ENCODE measurements around the gene LCLAT1. TPM values are rescaled to one million over a fixed set of nuclear protein-coding genes. Genes with fewer than 3 reads are reported as not detected.

Gene LCLAT1
- polyA plus RNA-seq, 2 of the 4 experiments (the other 2 are of a cell fraction), result 19.5 to 71.0 TPM

- DNase-seq (ENCODE audit: low read depth in 1 of 2, low spot score in 1 of 2) (no peak), ATAC-seq (no peak), FAIRE-seq (no peak)
- WGBS (ENCODE audit: missing lambda C conversion rate), result 96% methylated on average over 4 of the region's 4 CpGs
- Histone ChIP-seq H3K4me2 (no peak overlapping the region), H3K9me3 (no peaks in the 10 kb centered on the region), H3K4me3 (no peak overlapping the region), H3K4me1 (0 out of 3 replicates have a peak, but pooled peaks cover under 1% of the 10 kb centered on the region), H3K27ac (no peak overlapping the region)
- ChIA-PET CTCF (interaction anchor here (1.2 kb wide), 1 partner anchor 8 kb away, joined by 3 read pairs; no protein-coding TSS in a partner anchor), POLR2A (no interaction called here)
- TF ChIP-seq NPAS2 (CRISPR knock-in tag; IDR thresholded peaks at IDR 0.05; ENCODE audit: borderline replicate concordance) (no peak), FOXS1 (CRISPR knock-in tag; IDR thresholded peaks at IDR 0.05) (no peak), MAFK (IDR thresholded peaks at IDR 0.05; ENCODE audit: partially characterized antibody) (no peak), REST (IDR thresholded peaks at IDR 0.05) (no peak), PHF8 (IDR thresholded peaks at IDR 0.05; ENCODE audit: borderline replicate concordance, low read depth) (no peak), GATA3 (IDR thresholded peaks at IDR 0.05; ENCODE audit: borderline replicate concordance) (no peak), BCL3 (IDR thresholded peaks at IDR 0.05) (no peak), JUNB (IDR thresholded peaks at IDR 0.05) (no peak), RCOR1 (IDR thresholded peaks at IDR 0.05; ENCODE audit: low read depth, low read length) (no peak), HOXA7 (CRISPR knock-in tag; IDR thresholded peaks at IDR 0.05) (no peak), RAD21 (conservative IDR thresholded peaks at IDR 0.05 in 1 of 2, IDR thresholded peaks at IDR 0.05 in 1 of 2) (no peak), ZSCAN20 (CRISPR knock-in tag; IDR thresholded peaks at IDR 0.05) (no peak), CHD4 (IDR thresholded peaks at IDR 0.05; ENCODE audit: borderline replicate concordance) (no peak), RARB (CRISPR knock-in tag; IDR thresholded peaks at IDR 0.05) (no peak), POLR2A (IDR thresholded peaks at IDR 0.05; ENCODE audit: low read length) (no peak)
Measured at GRCh38 chr2:30566631-30567030, 119.6 kb downstream of the LCLAT1 start.

- Histone ChIP-seq H3K27ac (no peak overlapping the region), H3K4me3 (no peak overlapping the region), H3K9me3 (no peaks in the 10 kb centered on the region), H3K4me2 (no peak overlapping the region), H3K4me1 (no peaks in the 10 kb centered on the region)
- no peak for TF ChIP-seq TP53 (CRISPR knock-in tag; IDR thresholded peaks at IDR 0.05)
- no peak for TF ChIP-seq CBX8 (IDR thresholded peaks at IDR 0.05)
- FAIRE-seq (no peak), DNase-seq (ENCODE audit: low read depth in 1 of 2, low spot score in 1 of 2) (no peak), ATAC-seq (no peak)
- POLR2A ChIA-PET, result no interaction called here
- CTCF ChIA-PET, result interaction anchor here (1.2 kb wide), 1 partner anchor 403 kb away, joined by 3 read pairs; no protein-coding TSS in a partner anchor
- 96% methylated on average over 4 of the region's 4 CpGs for WGBS (ENCODE audit: missing lambda C conversion rate)
Measured at GRCh38 chr2:30567317-30567716, 120.3 kb downstream of the LCLAT1 start.

- no peak overlapping the region for H3K4me3 ChIP-seq
- H3K9me3 ChIP-seq, result no peaks in the 10 kb centered on the region
- H3K4me2 ChIP-seq, result no peak overlapping the region
- FAIRE-seq, result no peak
- no peak for ATAC-seq
- ChIA-PET CTCF (interaction anchor here (1.4 kb wide), 1 partner anchor 405 kb away, joined by 4 read pairs; no protein-coding TSS in a partner anchor), POLR2A (no interaction called here)
- no peak for DNase-seq (ENCODE audit: low read depth in 1 of 2, low spot score in 1 of 2)
- H3K27ac ChIP-seq, result no peak overlapping the region
- TF ChIP-seq NFE2L2 (conservative IDR thresholded peaks at IDR 0.05; ENCODE audit: low read length) (no peak), CHD2 (IDR thresholded peaks at IDR 0.05; ENCODE audit: low read length, partially characterized antibody) (no peak), HDAC2 (IDR thresholded peaks at IDR 0.05) (no peak), ELK1 (IDR thresholded peaks at IDR 0.05; ENCODE audit: low read depth, low read length) (no peak), BHLHE40 (IDR thresholded peaks at IDR 0.05; ENCODE audit: low read depth, low read length) (no peak), HES2 (IDR thresholded peaks at IDR 0.05) (no peak), KDM5A (IDR thresholded peaks at IDR 0.05) (no peak)
- H3K4me1 ChIP-seq, result no peaks in the 10 kb centered on the region
Measured at GRCh38 chr2:30569946-30570345, 122.9 kb downstream of the LCLAT1 start.
